H1 (cell line): ENCODE results near the gene SYDE2. TPM values are rescaled to one million over a fixed set of nuclear protein-coding genes. Genes with fewer than 3 reads are reported as not detected.

Source experiments
- CTCF ChIA-PET: fragments of 300-600 bp; sonication (Branson Sonifier 250); formaldehyde crosslinking; loops from one replicate; lab custom pipeline; 2021; ENCODE audit not compliant: partially characterized antibody; lab: Charles Lee
- POLR2A ChIA-PET: fragments of 300-600 bp; sonication (Branson Sonifier 250); formaldehyde crosslinking; loops from one replicate; lab custom pipeline; 2021; ENCODE audit warnings: inconsistent platforms; ENCODE audit not compliant: partially characterized antibody; lab: Charles Lee
- DNase-seq, 2 experiments: peaks; one replicate each; pipeline versions ENCODE4 v3.0.0 to v3.0.0-alpha.2; 2010 to 2022; ENCODE audit warnings: low spot score in 2 of 2, low read depth in 1 of 2, mixed read lengths in 1 of 2
- FAIRE-seq: peaks from 2 replicates; lab custom pipeline; 2011; peaks lifted over from hg19 to GRCh38; lab: Jason Lieb, UNC
- H2AFZ ChIP-seq: 2 replicates; pipeline ENCODE4 v1.8.1; 2012; ENCODE audit warnings: low read length, inconsistent platforms
- H2AK5ac ChIP-seq: 2 replicates; pipeline ENCODE4 v1.6.1; 2013; ENCODE audit warnings: low read depth, low read length
- H2BK120ac ChIP-seq: replicated peaks from 2 replicates; pipeline ENCODE3; 2013; ENCODE audit warnings: low read depth, low read length, inconsistent platforms
- H2BK12ac ChIP-seq: 2 replicates; pipeline ENCODE4 v1.6.1; 2013; ENCODE audit warnings: low read depth, low read length
- H2BK15ac ChIP-seq: 2 replicates; pipeline ENCODE4 v1.6.1; 2013; ENCODE audit warnings: low read length
- H2BK20ac ChIP-seq: 2 replicates; pipeline ENCODE4 v1.6.1; 2013; ENCODE audit warnings: low read length
- H2BK5ac ChIP-seq: 2 replicates; pipeline ENCODE4 v1.6.1; 2013; ENCODE audit warnings: low read depth, low read length
- H3K14ac ChIP-seq: 2 replicates; pipeline ENCODE4 v1.6.1; 2013; ENCODE audit warnings: inconsistent platforms; ENCODE audit not compliant: insufficient read length
- H3K18ac ChIP-seq: 2 replicates; pipeline ENCODE4 v1.6.1; 2013; ENCODE audit warnings: low read length; ENCODE audit errors: extremely low read depth
- H3K23ac ChIP-seq: 2 replicates; pipeline ENCODE4 v1.6.1; 2013; ENCODE audit warnings: inconsistent platforms; ENCODE audit not compliant: insufficient read length
- H3K23me2 ChIP-seq: 2 replicates; pipeline ENCODE4 v1.6.1; 2013; ENCODE audit warnings: low read depth, low read length
- H3K27ac ChIP-seq: 2 replicates; pipeline ENCODE4 v1.6.1; 2011; ENCODE audit warnings: low read depth, low read length, inconsistent platforms
- H3K27me3 ChIP-seq, 4 experiments: replicated peaks in 1 of 4; 1 replicate in 1 of 4; 2 replicates in 3 of 4; pipeline versions ENCODE4 v1.6.1 to v1.8.1; 2011 to 2013; ENCODE audit warnings: low read length in 3 of 4, mild to moderate bottlenecking in 3 of 4, inconsistent platforms in 2 of 4, mixed read lengths in 2 of 4, moderate library complexity in 1 of 4; ENCODE audit not compliant: control insufficient read depth in 3 of 4, insufficient read depth in 3 of 4; ENCODE audit errors: extremely low read depth in 1 of 4
- H3K36me3 ChIP-seq, 4 experiments: 2 replicates each; pipeline versions ENCODE4 v1.6.1 to v1.8.1; 2011 to 2013; ENCODE audit warnings: mild to moderate bottlenecking in 4 of 4, low read length in 3 of 4, moderate library complexity in 2 of 4, control low read depth in 1 of 4, inconsistent platforms in 1 of 4; ENCODE audit not compliant: insufficient read depth in 4 of 4, control insufficient read depth in 2 of 4
- H3K4ac ChIP-seq: replicated peaks from 2 replicates; pipeline ENCODE3; 2013; ENCODE audit warnings: low read length, low read depth, mixed read lengths, inconsistent platforms; ENCODE audit not compliant: insufficient read length
- H3K4me1 ChIP-seq, 4 experiments: replicated peaks in 1 of 4; 1 replicate in 1 of 4; 2 replicates in 3 of 4; pipeline versions ENCODE4 v1.6.1 to v1.8.1; 2011 to 2013; ENCODE audit warnings: low read length in 3 of 4, inconsistent platforms in 2 of 4, mixed read lengths in 1 of 4; ENCODE audit not compliant: insufficient read depth in 4 of 4, control insufficient read depth in 3 of 4
- H3K4me2 ChIP-seq, 2 experiments: 2 replicates each; pipeline versions ENCODE4 v1.6.1 to v1.8.1; 2011 to 2013; ENCODE audit warnings: low read depth in 2 of 2, low read length in 2 of 2, control low read depth in 1 of 2, inconsistent platforms in 1 of 2, mild to moderate bottlenecking in 1 of 2; ENCODE audit not compliant: insufficient read depth in 1 of 2
- H3K4me3 ChIP-seq, 4 experiments: fragments of 200-600, 300-600 bp in 1 of 4; sonication (generic), shearing (Covaris generic), sonication (Bioruptor Twin) in 1 of 4; 2 replicates each; pipeline versions ENCODE4 v1.5.1 to v1.8.1; 2011 to 2016; ENCODE audit warnings: low read length in 4 of 4, low read depth in 3 of 4, control low read depth in 2 of 4, inconsistent platforms in 2 of 4, mild to moderate bottlenecking in 2 of 4, mixed read lengths in 1 of 4, moderate library complexity in 1 of 4; ENCODE audit not compliant: insufficient read depth in 2 of 4; ENCODE audit errors: extremely low read depth in 1 of 4
- H3K56ac ChIP-seq: replicated peaks from 2 replicates; pipeline ENCODE3; 2013; ENCODE audit warnings: low read depth, mild to moderate bottlenecking, mixed read lengths, low read length, inconsistent platforms; ENCODE audit not compliant: insufficient read length
- H3K79me1 ChIP-seq: 2 replicates; pipeline ENCODE4 v1.6.1; 2013; ENCODE audit warnings: low read depth, low read length, control low read depth
- H3K79me2 ChIP-seq, 2 experiments: 2 replicates each; pipeline versions ENCODE4 v1.6.1 to v1.8.1; 2012 to 2013; ENCODE audit warnings: low read length in 2 of 2, mild to moderate bottlenecking in 2 of 2, inconsistent platforms in 1 of 2; ENCODE audit not compliant: insufficient read depth in 2 of 2, control insufficient read depth in 1 of 2
- H3K9ac ChIP-seq, 4 experiments: replicated peaks in 1 of 4; 1 replicate in 1 of 4; 2 replicates in 3 of 4; pipeline versions ENCODE4 v1.6.1 to v1.8.1; 2011 to 2013; ENCODE audit warnings: low read depth in 3 of 4, low read length in 3 of 4, control low read depth in 2 of 4, mild to moderate bottlenecking in 2 of 4, moderate library complexity in 2 of 4, inconsistent platforms in 1 of 4; ENCODE audit errors: extremely low read depth in 1 of 4
- H3K9me3 ChIP-seq, 2 experiments: 2 replicates each; pipeline versions ENCODE4 v1.6.1 to v1.8.1; 2012 to 2013; ENCODE audit warnings: mild to moderate bottlenecking in 2 of 2, moderate library complexity in 2 of 2, control low read depth in 1 of 2, inconsistent platforms in 1 of 2, low read depth in 1 of 2, low read length in 1 of 2, mixed read lengths in 1 of 2; ENCODE audit not compliant: insufficient read depth in 2 of 2
- H4K20me1 ChIP-seq, 2 experiments: replicated peaks in 1 of 2; 2 replicates each; pipeline versions ENCODE3 to v1.8.1; 2011 to 2013; ENCODE audit warnings: inconsistent platforms in 2 of 2, low read length in 2 of 2, mild to moderate bottlenecking in 1 of 2; ENCODE audit not compliant: insufficient read depth in 2 of 2, control insufficient read depth in 1 of 2
- H4K5ac ChIP-seq: 2 replicates; pipeline ENCODE4 v1.6.1; 2013; ENCODE audit warnings: low read length, low read depth, mixed read lengths, inconsistent platforms; ENCODE audit not compliant: insufficient read length
- H4K8ac ChIP-seq: 2 replicates; pipeline ENCODE4 v1.8.0; 2013; ENCODE audit warnings: mild to moderate bottlenecking, moderate library complexity, low read length, inconsistent platforms; ENCODE audit not compliant: insufficient read depth; ENCODE audit errors: extremely low read depth
- H4K91ac ChIP-seq: replicated peaks from 2 replicates; pipeline ENCODE3; 2013; ENCODE audit warnings: low read length, mixed read lengths, inconsistent platforms; ENCODE audit not compliant: insufficient read length
- BRCA1 ChIP-seq: IDR thresholded peaks from 2 replicates; pipeline ENCODE4 v1.6.1; 2012; ENCODE audit warnings: low read depth, low read length, improper control_type of control experiment
- CHD1 ChIP-seq: IDR thresholded peaks from 2 replicates; pipeline ENCODE4 v1.6.1; 2012; ENCODE audit warnings: low read depth, low read length, improper control_type of control experiment
- CREB1 ChIP-seq: IDR thresholded peaks from 2 replicates; pipeline ENCODE4 v1.6.1; 2012; ENCODE audit warnings: inconsistent platforms
- CTCF ChIP-seq, 3 experiments: IDR thresholded peaks; 1 replicate in 2 of 3; 2 replicates in 1 of 3; pipeline versions ENCODE4 v1.5.1 to v1.6.1; 2011; ENCODE audit warnings: low read length in 3 of 3, mild to moderate bottlenecking in 3 of 3, inconsistent platforms in 2 of 3, low read depth in 1 of 3, moderate library complexity in 1 of 3; ENCODE audit not compliant: insufficient read depth in 1 of 3; ENCODE audit errors: control extremely low read depth in 1 of 3
- GTF2F1 ChIP-seq: IDR thresholded peaks from 2 replicates; pipeline ENCODE4 v1.6.1; 2012; ENCODE audit warnings: low read depth, low read length, improper control_type of control experiment, borderline replicate concordance
- KDM5A ChIP-seq: fragments of 200-600 bp; IDR thresholded peaks from 2 replicates; pipeline ENCODE4 v1.7.1; 2012; ENCODE audit warnings: mild to moderate bottlenecking, low read length, inconsistent platforms, mixed read lengths
- POLR2A ChIP-seq, 2 experiments: IDR thresholded peaks; 1 replicate in 1 of 2; 2 replicates in 1 of 2; pipeline ENCODE4 v1.6.1; 2011; ENCODE audit warnings: low read depth in 2 of 2, low read length in 2 of 2, mild to moderate bottlenecking in 2 of 2; ENCODE audit errors: control extremely low read depth in 1 of 2
- SP1 ChIP-seq: IDR thresholded peaks from 2 replicates; pipeline ENCODE4 v1.6.1; 2011; ENCODE audit warnings: low read depth, low read length
- SP2 ChIP-seq: IDR thresholded peaks from 2 replicates; pipeline ENCODE4 v1.6.1; 2012; ENCODE audit warnings: mild to moderate bottlenecking, low read length, inconsistent platforms
- TCF12 ChIP-seq: IDR thresholded peaks from 2 replicates; pipeline ENCODE4 v1.6.1; 2011; ENCODE audit warnings: low read depth, mild to moderate bottlenecking, low read length
- WGBS, 2 experiments: shearing (Covaris generic) in 1 of 2; methylation state at CpG; one replicate each; pipeline versions ENCODE4 v1.1.6 to v1.1.7; 2013 to 2015; ENCODE audit warnings: low lambda C conversion rate in 2 of 2, mixed read lengths in 2 of 2, inconsistent platforms in 1 of 2, low coverage in 1 of 2, missing lambda C conversion rate in 1 of 2; ENCODE audit not compliant: insufficient replicate concordance in 2 of 2, insufficient coverage in 1 of 2, insufficient read length in 1 of 2; ENCODE audit errors: extremely low coverage in 1 of 2, missing lambda C conversion rate in 1 of 2; 5-methylcytosine and 5-hydroxymethylcytosine counted together
- polyA plus RNA-seq, 7 experiments: library from polyadenylated mRNA; depleted of rRNA in 3 of 7; stranded (reverse) in 5 of 7; unstranded in 2 of 7; fragments of >200 nt in 5 of 7; fragments of 200-250 nt in 2 of 7; gene quantifications; 1 replicate in 5 of 7; 2 replicates in 1 of 7; 4 replicates in 1 of 7; pipeline versions ENCODE4 v1.2.1 to v1.2.3, GENCODE V29; 2011 to 2013; ENCODE audit warnings: missing spikeins in 2 of 7, mixed read lengths in 2 of 7
- total RNA-seq: library from RNA; stranded (reverse); fragmentation: NEBNext Ultra II Directional; extraction: Animal tissue kit (Norgen Biotek cat#: 25700); gene quantifications from 2 replicates; pipeline ENCODE4 v1.2.1, GENCODE V29; 2021
- TF ChIP-seq, protein P1 (sequence below): IDR thresholded peaks from 2 replicates; pipeline ENCODE4 v1.6.1; 2012; ENCODE audit warnings: inconsistent platforms
- TF ChIP-seq, protein P2 (sequence below): IDR thresholded peaks from 2 replicates; pipeline ENCODE4 v1.6.1; 2011; ENCODE audit warnings: low read depth, mild to moderate bottlenecking, low read length; ENCODE audit not compliant: insufficient read depth

Gene SYDE2
- total and polyA plus RNA-seq, 2 of the 8 experiments (the other 6 are each of a cell fraction or from before 2014, with no cell fraction given) = 1.6 to 14.6 TPM

DNA sequence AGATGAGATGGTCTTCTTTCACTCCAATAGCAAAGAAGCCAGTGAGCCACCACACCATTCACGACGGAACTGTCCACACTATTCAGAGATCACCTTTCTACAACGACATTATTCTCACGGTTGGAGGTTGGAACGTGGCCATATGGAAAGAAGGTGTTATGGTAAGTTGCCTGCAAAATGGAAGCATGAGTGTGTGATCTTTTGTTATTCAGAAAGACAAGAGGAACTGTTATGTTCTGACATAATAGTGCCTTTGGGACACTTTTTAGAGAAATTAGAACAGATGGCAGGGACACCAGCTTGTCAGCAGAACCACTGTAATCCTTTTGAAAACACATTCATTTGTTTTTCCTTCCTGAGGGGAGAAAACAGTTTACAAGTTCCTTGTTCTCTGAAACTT lies 76.7 kb downstream of the SYDE2 start:
- Histone ChIP-seq H3K4me1 (no peaks in the 10 kb centered on the region), H2BK20ac (no peak overlapping the region), H3K23me2 (no peaks in the 10 kb centered on the region), H3K4me3 (no peak overlapping the region), H2AFZ (no peak overlapping the region), H4K91ac (no peak overlapping the region), H3K4ac (no peak overlapping the region), H2BK5ac (no peak overlapping the region), H3K14ac (no peak overlapping the region), H2AK5ac (no peak overlapping the region), H4K20me1 (no peaks in the 10 kb centered on the region), H2BK12ac (no peak overlapping the region), H4K5ac (no peak overlapping the region), H3K23ac (no peak overlapping the region), H2BK120ac (no peak overlapping the region), H3K36me3 (no peaks in the 10 kb centered on the region), H3K18ac (no peak overlapping the region), H3K56ac (no peak overlapping the region), H3K9me3 (no peaks in the 10 kb centered on the region), H3K79me1 (no peaks in the 10 kb centered on the region), H2BK15ac (no peak overlapping the region), H3K79me2 (no peaks in the 10 kb centered on the region), H3K27me3 (peaks cover 0 to 1% (median 0%) of the 10 kb centered on the region in 4 experiments; a peak in 1 of 7 replicates), H3K9ac (no peak overlapping the region), H4K8ac (no peak overlapping the region), H3K27ac (no peak overlapping the region), H3K4me2 (no peak overlapping the region)
- ChIA-PET CTCF (interaction anchor here (0.8 to 2.9 kb wide), 3 partner anchors 10 to 116 kb away, joined by 3 to 16 read pairs (median 3); no protein-coding TSS in a partner anchor), POLR2A (interaction anchor here (1.1 kb wide), 1 partner anchor 10 kb away, joined by 3 read pairs; no protein-coding TSS in a partner anchor)
- 89% methylated on average over 5 of the region's 5 CpGs; no CpG with 5 or more reads in 1 of the 2 experiments for WGBS, 2 experiments
- DNase-seq (no peak), FAIRE-seq (no peak)
- TF ChIP-seq GTF2F1 (no peak), CREB1 (no peak), BRCA1 (no peak), SP1 (no peak), KDM5A (no peak), SP2 (no peak), CHD1 (no peak), POLR2A (IDR thresholded peaks at IDR 0.05; ENCODE audit: control extremely low read depth in 1 of 2, low read depth in 2 of 2, low read length in 2 of 2) (no peak), TCF12 (no peak), CTCF (IDR thresholded peaks at IDR 0.05; ENCODE audit: control extremely low read depth in 1 of 3, insufficient read depth in 1 of 3, low read depth in 1 of 3, low read length in 3 of 3) (no peak)
- TF ChIP-seq, protein P1, sequence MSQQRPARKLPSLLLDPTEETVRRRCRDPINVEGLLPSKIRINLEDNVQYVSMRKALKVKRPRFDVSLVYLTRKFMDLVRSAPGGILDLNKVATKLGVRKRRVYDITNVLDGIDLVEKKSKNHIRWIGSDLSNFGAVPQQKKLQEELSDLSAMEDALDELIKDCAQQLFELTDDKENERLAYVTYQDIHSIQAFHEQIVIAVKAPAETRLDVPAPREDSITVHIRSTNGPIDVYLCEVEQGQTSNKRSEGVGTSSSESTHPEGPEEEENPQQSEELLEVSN = no peak
- TF ChIP-seq, protein P2, sequence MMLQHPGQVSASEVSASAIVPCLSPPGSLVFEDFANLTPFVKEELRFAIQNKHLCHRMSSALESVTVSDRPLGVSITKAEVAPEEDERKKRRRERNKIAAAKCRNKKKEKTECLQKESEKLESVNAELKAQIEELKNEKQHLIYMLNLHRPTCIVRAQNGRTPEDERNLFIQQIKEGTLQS = no peak
